Endothelial cell of umbilical vein (primary cell): ENCODE results near the gene SRSF11.

Experiments used
- CTCF ChIP-seq, 2 donors: IDR thresholded peaks; 1 replicate in 1 of 2; 2 replicates in 1 of 2; pipeline ENCODE4 v1.5.1; 2011; ENCODE audit warnings: low read length in 2 of 2, mild to moderate bottlenecking in 2 of 2, moderate library complexity in 2 of 2, control low read depth in 1 of 2, inconsistent platforms in 1 of 2, low read depth in 1 of 2; ENCODE audit not compliant: insufficient read depth in 1 of 2; ENCODE audit errors: extremely low read depth in 1 of 2
- EZH2 ChIP-seq: IDR thresholded peaks from 2 replicates; pipeline ENCODE4 v1.6.1; 2012; ENCODE audit warnings: borderline replicate concordance, low read depth, mild to moderate bottlenecking, moderate library complexity, low read length, inconsistent platforms; ENCODE audit not compliant: severe bottlenecking
- POLR2A ChIP-seq: IDR thresholded peaks from 2 replicates; pipeline ENCODE4 v1.6.1; 2012; ENCODE audit warnings: low read depth, mild to moderate bottlenecking, control low read depth, low read length
- POLR2AphosphoS5 ChIP-seq: IDR thresholded peaks from 2 replicates; pipeline ENCODE4 v1.6.1; 2012; ENCODE audit warnings: low read depth, mild to moderate bottlenecking, control low read depth, low read length, moderate library complexity; ENCODE audit not compliant: insufficient read depth

- TF ChIP-seq POLR2AphosphoS5 = no peak
- TF ChIP-seq CTCF (IDR thresholded peaks at IDR 0.05; ENCODE audit: extremely low read depth in 1 of 2, insufficient read depth in 1 of 2, low read depth in 1 of 2, low read length in 2 of 2) = no peak
- TF ChIP-seq POLR2A = no peak
- TF ChIP-seq EZH2 = no peak
Observed at GRCh38 chr1:70286453-70286852, 65.3 kb downstream of the SRSF11 start.
